ENCODE data around the gene ASIC1. TPM values are rescaled to one million over a fixed set of nuclear protein-coding genes. Genes with fewer than 3 reads are reported as not detected.

The ASIC1 gene
- total and polyA plus RNA-seq, 12 donors: 0.17 to 1.6 (median 0.70) TPM

- ATAC-seq (no peak), DNase-seq (no peak)
- H3K27me3 ChIP-seq: no peaks in the 10 kb centered on the region
- H3K27ac ChIP-seq: peak overlapping the region in 2 of 10 donors; percentile 3 to 30
- intact Hi-C loops (cut with DNase I): no loop called here
- H3K36me3 ChIP-seq: peaks cover 0 to 51% (median 30%) of the 10 kb centered on the region in 9 donors
- H3K4me3 ChIP-seq: no peak overlapping the region
- H3K4me1 ChIP-seq: peaks cover 4 to 39% (median 24%) of the 10 kb centered on the region in 9 donors
- TF ChIP-seq CTCF (IDR thresholded peaks at IDR 0.05): no peak
- 74 to 88% methylated on average over 2 of the region's 2 CpGs for WGBS, 2 donors
- no peaks in the 10 kb centered on the region for H3K9me3 ChIP-seq
These were observed 44.7 kb downstream of the ASIC1 start for GRCh38 chr12:50102131-50102531.

GRCh38 chr12:50102646-50103309 is 45.4 kb downstream of the ASIC1 start:
- intact Hi-C loops (cut with DNase I): no loop called here
- peak in 2 of 8 donors; percentile 8 to 43 for ATAC-seq
- no peaks in the 10 kb centered on the region for H3K27me3 ChIP-seq
- H3K9me3 ChIP-seq: no peaks in the 10 kb centered on the region
- 80 to 89% methylated on average over 8 of the region's 8 CpGs for WGBS, 2 donors
- peaks cover 4 to 39% (median 24%) of the 10 kb centered on the region in 9 donors for H3K4me1 ChIP-seq
- H3K36me3 ChIP-seq: peaks cover 0 to 44% (median 23%) of the 10 kb centered on the region in 9 donors
- TF ChIP-seq CTCF (IDR thresholded peaks at IDR 0.05): no peak
- DNase-seq: no peak
- peak overlapping the region in 7 of 10 donors; percentile 2 to 52 (median 34) for H3K27ac ChIP-seq
- no peak overlapping the region for H3K4me3 ChIP-seq

GRCh38 chr12:50103351-50103750 is 46.0 kb downstream of the ASIC1 start:
- ATAC-seq (no peak), DNase-seq (no peak)
- H3K27ac ChIP-seq: peak overlapping the region in 7 of 10 donors; percentile 2 to 52 (median 34)
- 88 to 96% methylated on average over 2 of the region's 2 CpGs for WGBS, 2 donors
- no peaks in the 10 kb centered on the region for H3K9me3 ChIP-seq
- no peak overlapping the region for H3K4me3 ChIP-seq
- no peaks in the 10 kb centered on the region for H3K27me3 ChIP-seq
- H3K4me1 ChIP-seq: peaks cover 4 to 39% (median 24%) of the 10 kb centered on the region in 9 donors
- TF ChIP-seq CTCF (IDR thresholded peaks at IDR 0.05): no peak
- intact Hi-C loops (cut with DNase I): no loop called here
- H3K36me3 ChIP-seq: peaks cover 0 to 38% (median 17%) of the 10 kb centered on the region in 9 donors

GRCh38 chr12:50103767-50104321 is 46.4 kb downstream of the ASIC1 start, which contains the start of gene GPD1:
Gene GPD1 (plus strand): TSS chr12:50104008. CDS start chr12:50104051, 43 bp downstream.
- intact Hi-C loops (cut with DNase I): no loop called here
- peak; percentile 82 to 94 (median 87) for ATAC-seq
- Histone ChIP-seq H3K4me3 (peak within 1 kb of the TSS in 8 of 10 donors; percentile 8 to 40 (median 25)), H3K27me3 (no peaks in the 10 kb centered on the region), H3K36me3 (peaks cover 0 to 33% (median 12%) of the 10 kb centered on the region in 9 donors), H3K9me3 (no peaks in the 10 kb centered on the region), H3K4me1 (peaks cover 4 to 41% (median 24%) of the 10 kb centered on the region in 9 donors), H3K27ac (peak within 1 kb of the TSS in 8 of 10 donors; percentile 2 to 52 (median 40))
- DNase-seq: peak; percentile 58 to 73
- 17 to 22% methylated on average over 13 of the region's 13 CpGs for WGBS, 2 donors
- TF ChIP-seq CTCF (IDR thresholded peaks at IDR 0.05): peak in 2 of 9 donors; percentile 8 to 9

All from heart right ventricle (tissue), 16 donors.